ENCODE results near the gene GPR132. TPM values are rescaled to one million over a fixed set of nuclear protein-coding genes. Genes with fewer than 3 reads are reported as not detected.

Gene GPR132
- total and polyA plus RNA-seq, 2 donors (not counting 3 experiments of a cell fraction or from before 2014, with no cell fraction given) = not detected

DNA sequence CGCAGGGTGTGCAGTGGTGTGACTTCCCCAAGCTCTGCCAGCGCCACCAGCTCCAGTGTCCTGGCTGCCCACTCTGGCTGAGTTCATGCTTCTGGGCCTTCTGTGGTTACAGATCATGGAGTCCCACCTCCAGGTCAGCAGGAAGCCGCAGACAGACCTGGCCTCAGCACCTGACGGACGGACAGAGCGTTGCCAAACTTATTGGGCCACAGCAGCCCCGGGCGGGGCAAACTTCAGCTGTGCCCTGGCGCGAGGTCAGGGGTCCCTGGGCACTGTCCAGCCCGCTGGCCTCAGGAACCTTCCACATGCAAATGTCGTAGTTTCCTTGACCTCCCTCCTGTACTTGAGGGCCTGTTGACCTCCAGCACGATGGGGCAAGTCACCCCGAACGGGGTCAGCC lies 11.2 kb downstream of the GPR132 start:
- no peak overlapping the region for H3K4me3 ChIP-seq (replicated peaks in 1 of 3; ENCODE audit: insufficient read depth in 1 of 3, low read depth in 1 of 3, low read length in 3 of 3)
- no peaks in the 10 kb centered on the region for H3K36me3 ChIP-seq (ENCODE audit: control insufficient read depth in 2 of 2, extremely low read depth in 1 of 2, insufficient read depth in 2 of 2, low read length in 2 of 2)
- TF ChIP-seq GATA2 (IDR thresholded peaks at IDR 0.05; ENCODE audit: insufficient read depth, insufficient read length, low read depth, low read length) (no peak), JUN (IDR thresholded peaks at IDR 0.05; ENCODE audit: borderline replicate concordance, insufficient read depth, insufficient read length, low read depth) (no peak), FOS (IDR thresholded peaks at IDR 0.05; ENCODE audit: borderline replicate concordance, insufficient read depth, low read length) (no peak), MYC (IDR thresholded peaks at IDR 0.05; ENCODE audit: low read depth, low read length) (no peak), EZH2 (IDR thresholded peaks at IDR 0.05; ENCODE audit: borderline replicate concordance, low read depth, low read length, severe bottlenecking) (no peak), POLR2A (IDR thresholded peaks at IDR 0.05; ENCODE audit: low read depth, low read length) (no peak), POLR2AphosphoS5 (IDR thresholded peaks at IDR 0.05; ENCODE audit: insufficient read depth, low read depth, low read length) (no peak)
- TF ChIP-seq, protein P1, sequence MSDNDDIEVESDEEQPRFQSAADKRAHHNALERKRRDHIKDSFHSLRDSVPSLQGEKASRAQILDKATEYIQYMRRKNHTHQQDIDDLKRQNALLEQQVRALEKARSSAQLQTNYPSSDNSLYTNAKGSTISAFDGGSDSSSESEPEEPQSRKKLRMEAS (IDR thresholded peaks at IDR 0.05; ENCODE audit: insufficient read depth, insufficient read length) = no peak
- TF ChIP-seq, protein P2, sequence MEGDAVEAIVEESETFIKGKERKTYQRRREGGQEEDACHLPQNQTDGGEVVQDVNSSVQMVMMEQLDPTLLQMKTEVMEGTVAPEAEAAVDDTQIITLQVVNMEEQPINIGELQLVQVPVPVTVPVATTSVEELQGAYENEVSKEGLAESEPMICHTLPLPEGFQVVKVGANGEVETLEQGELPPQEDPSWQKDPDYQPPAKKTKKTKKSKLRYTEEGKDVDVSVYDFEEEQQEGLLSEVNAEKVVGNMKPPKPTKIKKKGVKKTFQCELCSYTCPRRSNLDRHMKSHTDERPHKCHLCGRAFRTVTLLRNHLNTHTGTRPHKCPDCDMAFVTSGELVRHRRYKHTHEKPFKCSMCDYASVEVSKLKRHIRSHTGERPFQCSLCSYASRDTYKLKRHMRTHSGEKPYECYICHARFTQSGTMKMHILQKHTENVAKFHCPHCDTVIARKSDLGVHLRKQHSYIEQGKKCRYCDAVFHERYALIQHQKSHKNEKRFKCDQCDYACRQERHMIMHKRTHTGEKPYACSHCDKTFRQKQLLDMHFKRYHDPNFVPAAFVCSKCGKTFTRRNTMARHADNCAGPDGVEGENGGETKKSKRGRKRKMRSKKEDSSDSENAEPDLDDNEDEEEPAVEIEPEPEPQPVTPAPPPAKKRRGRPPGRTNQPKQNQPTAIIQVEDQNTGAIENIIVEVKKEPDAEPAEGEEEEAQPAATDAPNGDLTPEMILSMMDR (IDR thresholded peaks at IDR 0.05; ENCODE audit: extremely low read depth in 1 of 2, insufficient read depth in 1 of 2, low read depth in 1 of 2, low read length in 2 of 2) = no peak
- DNase-seq (ENCODE audit: low read depth, low spot score) (no peak), FAIRE-seq (no peak)
- POLR2A ChIA-PET = no interaction called here
- no peaks in the 10 kb centered on the region for H3K9me1 ChIP-seq (replicated peaks; ENCODE audit: control insufficient read depth, extremely low read depth, insufficient read depth, low read length)
- no peaks in the 10 kb centered on the region for H3K27me3 ChIP-seq (ENCODE audit: control insufficient read depth in 2 of 2, insufficient read depth in 2 of 2, low read length in 2 of 2)
- CTCF ChIA-PET = interaction anchor here (0.8 to 0.9 kb wide), 2 partner anchors 22 to 38 kb away, joined by 3 to 4 read pairs; no protein-coding TSS in a partner anchor
- dilution Hi-C loops (cut with MboI; ENCODE audit: extremely low pct_ligation_motif_present, low sequenced_read_pairs) (no loop called here), intact Hi-C loops (cut with micrococcal nuclease) (no loop called here)
- no peak overlapping the region for H3K4me2 ChIP-seq (ENCODE audit: insufficient read depth, low read length)
- no peaks in the 10 kb centered on the region for H3K9me3 ChIP-seq (replicated peaks; ENCODE audit: control insufficient read depth, insufficient read depth, low read length)
- no peak overlapping the region for H3K27ac ChIP-seq (ENCODE audit: insufficient read depth, low read depth, low read length)
- no TSS peak for BruUV-seq (replicated peaks)
- no peak overlapping the region for H2AFZ ChIP-seq (ENCODE audit: low read depth, low read length)
- H3K79me2 ChIP-seq (ENCODE audit: control insufficient read depth, insufficient read depth, low read length) = no peaks in the 10 kb centered on the region
- H3K9ac ChIP-seq (replicated peaks; ENCODE audit: extremely low read depth, insufficient read depth, low read length) = no peak overlapping the region
- H4K20me1 ChIP-seq (replicated peaks; ENCODE audit: control insufficient read depth, extremely low read depth, insufficient read depth, low read length) = no peaks in the 10 kb centered on the region
- H3K4me1 ChIP-seq (ENCODE audit: control insufficient read depth, extremely low read depth, insufficient read depth, low read length) = no peaks in the 10 kb centered on the region
